Astrocyte of the spinal cord (primary cell): ENCODE data around the gene CFAP299.

Source experiments
- DNase-seq: peaks from one replicate; pipeline ENCODE4 v3.0.0; 2011; ENCODE audit warnings: low read depth, low spot score
- H3K4me3 ChIP-seq: 2 replicates; pipeline ENCODE4 v1.5.1; 2011; ENCODE audit warnings: low read depth, mild to moderate bottlenecking, low read length, moderate library complexity
- in situ Hi-C: cut with HindIII; loops from 2 replicates; pipeline ENCODE4 v1.10.0; 2017; ENCODE audit warnings: low sequenced_read_pairs
- TF ChIP-seq, protein P1 (sequence below): IDR thresholded peaks from 2 replicates; pipeline ENCODE4 v1.5.1; 2012; ENCODE audit warnings: low read depth, mild to moderate bottlenecking, low read length, inconsistent platforms

CFAP299 gene

DNA sequence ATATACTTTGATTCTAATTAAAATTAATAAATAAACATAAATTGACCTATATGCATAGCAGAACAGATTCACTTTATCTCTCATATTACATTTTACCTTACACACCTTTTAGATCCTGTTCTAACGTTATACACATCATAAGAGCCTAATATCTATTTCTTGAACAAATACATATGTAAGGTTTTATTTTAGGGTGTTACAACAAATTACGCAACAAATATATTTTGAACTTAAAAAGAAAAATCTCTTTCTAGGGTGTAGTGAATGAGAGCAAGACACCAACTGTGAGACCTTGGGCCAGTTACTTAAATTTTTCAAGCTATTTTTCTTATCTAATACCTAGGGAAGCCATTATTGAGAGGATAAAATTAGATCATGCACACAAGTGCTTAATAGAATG lies 191.2 kb downstream of the CFAP299 start:
- TF ChIP-seq, protein P1, sequence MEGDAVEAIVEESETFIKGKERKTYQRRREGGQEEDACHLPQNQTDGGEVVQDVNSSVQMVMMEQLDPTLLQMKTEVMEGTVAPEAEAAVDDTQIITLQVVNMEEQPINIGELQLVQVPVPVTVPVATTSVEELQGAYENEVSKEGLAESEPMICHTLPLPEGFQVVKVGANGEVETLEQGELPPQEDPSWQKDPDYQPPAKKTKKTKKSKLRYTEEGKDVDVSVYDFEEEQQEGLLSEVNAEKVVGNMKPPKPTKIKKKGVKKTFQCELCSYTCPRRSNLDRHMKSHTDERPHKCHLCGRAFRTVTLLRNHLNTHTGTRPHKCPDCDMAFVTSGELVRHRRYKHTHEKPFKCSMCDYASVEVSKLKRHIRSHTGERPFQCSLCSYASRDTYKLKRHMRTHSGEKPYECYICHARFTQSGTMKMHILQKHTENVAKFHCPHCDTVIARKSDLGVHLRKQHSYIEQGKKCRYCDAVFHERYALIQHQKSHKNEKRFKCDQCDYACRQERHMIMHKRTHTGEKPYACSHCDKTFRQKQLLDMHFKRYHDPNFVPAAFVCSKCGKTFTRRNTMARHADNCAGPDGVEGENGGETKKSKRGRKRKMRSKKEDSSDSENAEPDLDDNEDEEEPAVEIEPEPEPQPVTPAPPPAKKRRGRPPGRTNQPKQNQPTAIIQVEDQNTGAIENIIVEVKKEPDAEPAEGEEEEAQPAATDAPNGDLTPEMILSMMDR, result no peak
- DNase-seq, result no peak
- no peak overlapping the region for H3K4me3 ChIP-seq
- in situ Hi-C loops, result no loop called here

DNA sequence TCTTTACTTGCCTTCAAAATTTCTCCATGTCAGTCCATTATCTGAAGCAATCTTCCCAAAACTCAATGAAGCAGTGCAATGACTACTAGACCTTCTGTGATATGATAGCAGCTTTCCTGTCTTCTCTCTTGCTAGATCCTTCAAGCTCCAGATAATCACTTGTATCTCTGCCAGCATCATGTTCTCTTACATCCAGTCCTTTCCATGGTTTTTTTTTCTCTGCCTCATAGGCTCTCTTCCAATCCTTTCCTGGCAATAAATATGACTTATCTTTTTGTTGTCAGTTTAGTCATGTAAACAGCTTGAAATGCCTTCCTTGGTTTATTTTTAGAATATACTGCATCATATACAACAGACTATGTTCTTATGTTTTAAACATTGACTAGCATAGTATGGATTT lies 193.5 kb downstream of the CFAP299 start:
- TF ChIP-seq, protein P1, result no peak
- DNase-seq, result no peak
- no peak overlapping the region for H3K4me3 ChIP-seq
- in situ Hi-C loops, result no loop called here

DNA sequence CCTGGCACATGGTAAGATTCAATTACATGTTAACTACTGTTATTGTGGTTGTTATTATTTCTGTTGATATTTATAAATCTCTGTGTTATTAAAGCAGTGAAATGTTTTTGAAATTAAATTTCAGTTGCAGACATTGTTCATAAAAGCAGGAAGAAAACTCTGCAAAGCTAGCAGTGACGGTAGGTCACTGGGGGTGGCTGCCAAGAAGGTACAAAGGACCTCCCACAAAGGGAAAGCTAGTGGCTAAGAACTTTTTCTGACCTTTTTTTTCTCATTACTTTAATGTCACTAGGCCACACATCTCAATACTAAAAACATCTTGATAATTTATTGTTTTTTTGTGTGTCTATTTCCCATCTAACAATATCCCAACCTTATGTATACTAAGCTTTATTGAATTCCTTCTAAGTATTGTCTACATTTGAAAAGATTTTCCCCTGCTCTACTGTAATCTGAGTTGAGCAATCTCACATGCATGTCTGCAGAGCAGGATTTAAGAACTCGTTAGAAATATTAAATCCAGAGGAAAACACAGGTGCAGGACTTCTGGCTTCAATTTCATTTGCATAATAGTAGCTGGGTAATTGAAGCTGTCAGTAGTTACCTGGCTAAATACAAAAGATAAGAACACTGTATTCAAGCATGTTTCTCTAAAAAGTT lies 197.3 kb downstream of the CFAP299 start:
- DNase-seq, result no peak
- no peak overlapping the region for H3K4me3 ChIP-seq
- in situ Hi-C loops, result no loop called here
- TF ChIP-seq, protein P1, result no peak

DNA sequence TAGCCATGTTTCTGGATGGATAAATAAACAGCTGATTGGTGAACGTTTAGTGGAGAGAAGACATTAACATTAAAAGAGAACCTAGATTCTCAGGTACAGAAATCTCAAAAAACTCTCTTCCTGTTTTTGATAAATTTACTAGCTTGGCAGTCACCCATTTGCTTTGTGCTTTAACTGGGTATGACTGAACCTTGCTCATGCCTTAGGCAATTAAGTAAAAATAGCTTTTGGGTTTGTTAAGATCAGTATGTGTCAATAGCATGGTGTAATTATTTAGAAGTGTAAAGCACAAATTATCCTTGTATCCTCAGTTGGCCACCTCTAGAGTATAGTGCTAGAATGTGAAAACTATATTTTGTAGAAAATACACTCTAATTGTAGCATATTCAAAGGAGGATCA lies 200.0 kb downstream of the CFAP299 start:
- in situ Hi-C loops, result no loop called here
- DNase-seq, result no peak
- TF ChIP-seq, protein P1, result no peak
- no peak overlapping the region for H3K4me3 ChIP-seq

DNA sequence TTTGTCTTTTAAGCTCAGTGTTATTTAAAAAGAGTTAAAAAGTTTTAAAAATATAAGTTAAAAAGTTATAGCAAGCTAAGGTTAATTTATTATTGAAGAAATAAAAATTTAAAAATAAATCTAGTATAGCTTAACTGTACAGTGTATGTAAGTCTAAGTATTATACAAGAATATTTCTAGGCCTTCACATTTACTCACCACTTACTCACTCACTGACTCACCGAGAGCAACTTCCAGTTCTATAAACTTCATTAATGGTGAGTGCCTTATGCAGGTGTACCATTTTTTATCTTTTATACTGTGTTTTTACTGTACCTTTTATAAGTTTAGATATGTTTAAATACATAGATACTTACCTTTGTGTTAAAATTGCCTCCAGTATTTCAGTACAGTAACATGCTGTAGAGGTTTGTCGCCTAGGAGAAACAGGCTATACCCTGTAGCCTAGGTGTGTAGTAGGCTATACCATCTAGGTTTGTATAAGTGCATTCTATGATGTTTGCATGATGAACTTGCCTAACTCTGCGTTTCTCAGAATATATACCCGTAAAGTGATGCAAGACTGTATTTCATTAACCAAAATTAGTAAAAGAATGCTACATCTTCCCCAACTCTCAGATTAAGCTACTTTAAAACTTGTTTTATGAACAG lies 202.9 kb downstream of the CFAP299 start:
- in situ Hi-C loops, result no loop called here
- peak; percentile 59 for DNase-seq
- TF ChIP-seq, protein P1, result no peak
- H3K4me3 ChIP-seq, result no peak overlapping the region

DNA sequence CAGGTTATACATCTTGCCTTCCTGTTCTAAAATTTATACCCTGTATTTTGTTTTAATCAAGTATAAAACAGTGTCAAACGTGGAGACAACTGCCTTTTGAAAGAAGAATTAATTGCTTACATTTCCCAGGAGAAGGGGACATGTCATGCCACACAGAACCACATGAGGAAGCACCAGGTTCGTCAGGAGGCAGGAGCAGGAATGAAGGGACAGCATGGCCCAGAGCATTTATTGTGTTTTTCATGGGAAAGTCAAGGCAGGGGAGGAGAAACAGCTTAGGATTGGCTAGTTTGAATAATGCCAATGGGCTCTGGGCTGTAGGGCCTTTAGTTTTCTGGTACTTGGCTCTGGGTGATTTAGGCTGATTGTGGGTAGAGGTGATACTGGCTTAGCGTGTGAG lies 203.7 kb downstream of the CFAP299 start:
- TF ChIP-seq, protein P1, result no peak
- no peak for DNase-seq
- in situ Hi-C loops, result no loop called here
- H3K4me3 ChIP-seq, result no peak overlapping the region
